HCT116 (cell line): ENCODE data around the gene CCM2. TPM values are rescaled to one million over a fixed set of nuclear protein-coding genes. Genes with fewer than 3 reads are reported as not detected.

Source experiments
- ATAC-seq: fragments of 200-7000 bp; cut with Tn5 transposase; 2 replicates; pipeline ENCODE4 v1.9.1; 2020; ENCODE audit warnings: mild to moderate bottlenecking, moderate library complexity
- BruUV-seq: library from RNA; stranded (reverse); fragments of 400-500 nt; replicated peaks from 2 replicates; lab custom pipeline; 2021; lab: Mats Ljungman, UMichigan
- CTCF ChIA-PET: fragments of 300-600 bp; sonication (Branson Sonifier 250); formaldehyde crosslinking; loops from one replicate; lab custom pipeline; 2021; ENCODE audit warnings: antibody characterized with exemption; lab: Charles Lee
- POLR2A ChIA-PET: fragments of 300-600, 350-600 bp; sonication (Branson Sonifier 250); formaldehyde crosslinking; loops from one replicate; lab custom pipeline; 2021; ENCODE audit warnings: antibody characterized with exemption; lab: Charles Lee
- RAD21 ChIA-PET, 2 experiments: fragments of 300-600 bp; sonication (Branson Sonifier 250); formaldehyde crosslinking; loops; one replicate each; lab custom pipeline; 2023; ENCODE audit warnings: low total read pairs in 2 of 2; ENCODE audit not compliant: uncharacterized antibody in 2 of 2, unreplicated experiment in 2 of 2, low non-redundant PET in 1 of 2; lab: Charles Lee
- DNase-seq: peaks from one replicate; pipeline ENCODE4 v3.0.0-alpha.2; 2010; ENCODE audit warnings: low read depth, low spot score
- H2AFZ ChIP-seq: fragments of 200-600 bp; shearing (Covaris generic), sonication (generic); 2 replicates; pipeline ENCODE4 v1.6.1; 2017; ENCODE audit warnings: low read depth, mixed run types, mixed read lengths, antibody characterized with exemption, low read length; ENCODE audit not compliant: poor library complexity, severe bottlenecking
- H3K27ac ChIP-seq: 2 replicates; pipeline ENCODE4 v1.5.1; 2012; ENCODE audit warnings: low read depth, low read length
- H3K27me3 ChIP-seq: fragments of 200-600 bp; sonication (generic); 2 replicates; pipeline ENCODE4 v1.6.1; 2016; ENCODE audit warnings: mixed run types, low read length, mixed read lengths; ENCODE audit not compliant: insufficient read depth
- H3K36me3 ChIP-seq, 2 experiments: fragments of 200-500 bp in 1 of 2; fragments of 200-600 bp in 1 of 2; sonication (Bioruptor generic) in 1 of 2; sonication (generic) in 1 of 2; 2 replicates each; pipeline versions ENCODE4 v1.5.1 to v1.6.1; 2014 to 2016; ENCODE audit warnings: low read length in 2 of 2, inconsistent platforms in 1 of 2, mixed read lengths in 1 of 2, mixed run types in 1 of 2; ENCODE audit not compliant: insufficient read depth in 2 of 2, control insufficient read depth in 1 of 2
- H3K4me1 ChIP-seq, 2 experiments: fragments of 200-600 bp in 1 of 2; sonication (generic) in 1 of 2; 2 replicates each; pipeline versions ENCODE4 v1.5.1 to v1.6.1; 2012 to 2017; ENCODE audit warnings: low read length in 2 of 2, inconsistent platforms in 1 of 2, mild to moderate bottlenecking in 1 of 2, mixed read lengths in 1 of 2, mixed run types in 1 of 2, moderate library complexity in 1 of 2; ENCODE audit not compliant: insufficient read depth in 2 of 2, control insufficient read depth in 1 of 2
- H3K4me2 ChIP-seq: fragments of 200-600 bp; sonication (generic); 2 replicates; pipeline ENCODE4 v1.6.1; 2017; ENCODE audit warnings: mixed run types, low read length, mixed read lengths
- H3K4me3 ChIP-seq, 2 experiments: fragments of 200-600 bp in 1 of 2; sonication (generic) in 1 of 2; replicated peaks in 1 of 2; 2 replicates each; pipeline ENCODE4 v1.5.1; 2011 to 2016; ENCODE audit warnings: low read length in 2 of 2, control low read depth in 1 of 2, low read depth in 1 of 2, mild to moderate bottlenecking in 1 of 2, mixed read lengths in 1 of 2, mixed run types in 1 of 2
- H3K79me2 ChIP-seq: fragments of 200-600 bp; sonication (generic); 2 replicates; pipeline ENCODE4 v1.6.1; 2017; ENCODE audit warnings: mild to moderate bottlenecking, mixed run types, low read length, moderate library complexity, mixed read lengths; ENCODE audit not compliant: insufficient read depth
- H3K9ac ChIP-seq: fragments of 200-600 bp; sonication (generic); 2 replicates; pipeline ENCODE4 v1.6.1; 2016; ENCODE audit warnings: low read length, mixed read lengths
- H3K9me2 ChIP-seq: fragments of 200-600 bp; sonication (generic), shearing (Covaris generic); 2 replicates; pipeline ENCODE4 v1.6.1; 2017; ENCODE audit warnings: mixed run types, mild to moderate bottlenecking, moderate library complexity; ENCODE audit not compliant: insufficient read depth
- H3K9me3 ChIP-seq, 2 experiments: fragments of 200-500 bp in 1 of 2; fragments of 200-600 bp in 1 of 2; sonication (Bioruptor generic) in 1 of 2; sonication (generic) in 1 of 2; 2 replicates each; pipeline ENCODE4 v1.6.1; 2014 to 2017; ENCODE audit warnings: low read length in 2 of 2, mixed read lengths in 2 of 2, inconsistent platforms in 1 of 2, low read depth in 1 of 2, mild to moderate bottlenecking in 1 of 2, mixed run types in 1 of 2, moderate library complexity in 1 of 2; ENCODE audit not compliant: control insufficient read depth in 1 of 2, insufficient read depth in 1 of 2
- H4K20me1 ChIP-seq: fragments of 200-600 bp; sonication (generic), shearing (Covaris generic); 2 replicates; pipeline ENCODE4 v1.6.1; 2017; ENCODE audit warnings: mixed run types, mild to moderate bottlenecking, moderate library complexity; ENCODE audit not compliant: insufficient read depth
- ELF1 ChIP-seq: IDR thresholded peaks from 2 replicates; pipeline ENCODE4 v1.6.1; 2012; ENCODE audit warnings: low read depth, borderline replicate concordance
- RAD21 ChIP-seq: IDR thresholded peaks from 2 replicates; pipeline ENCODE4 v1.6.1; 2012; ENCODE audit warnings: low read depth, mild to moderate bottlenecking
- SRF ChIP-seq: IDR thresholded peaks from 2 replicates; pipeline ENCODE4 v1.6.1; 2012; ENCODE audit warnings: low read depth
- TCF7L2 ChIP-seq: IDR thresholded peaks from 2 replicates; pipeline ENCODE4 v1.7.0; 2011; ENCODE audit warnings: borderline replicate concordance, inconsistent platforms; ENCODE audit not compliant: insufficient read depth, insufficient read length; ENCODE audit errors: extremely low read depth
- YY1 ChIP-seq: IDR thresholded peaks from 2 replicates; pipeline ENCODE4 v1.6.1; 2011; ENCODE audit warnings: low read length, low read depth, moderate library complexity, mild to moderate bottlenecking; ENCODE audit not compliant: insufficient replicate concordance; ENCODE audit errors: extremely low read depth
- ZFX ChIP-seq: fragments of 450-650 bp; IDR thresholded peaks from 2 replicates; pipeline ENCODE4 v1.6.1; 2017
- ZNF274 ChIP-seq: fragments of 200-500 bp; sonication (Bioruptor generic); IDR thresholded peaks from 2 replicates; pipeline ENCODE4 v1.6.1; 2014; ENCODE audit warnings: mild to moderate bottlenecking, low read depth, low read length, inconsistent platforms
- intact Hi-C: fragments of 100-400 bp; cut with micrococcal nuclease; formaldehyde crosslinking; loops from 2 replicates; pipeline ENCODE4 v1.10.0; 2022
- total RNA-seq: library from RNA; stranded (reverse); gene quantifications from one replicate; pipeline ENCODE4 v1.2.1, GENCODE V29; 2021; ENCODE audit not compliant: unreplicated experiment
- TF ChIP-seq, protein P1 (sequence below), 3 experiments: fragments of 200-600 bp in 1 of 3; sonication (generic) in 1 of 3; IDR thresholded peaks in 2 of 3; conservative IDR thresholded peaks in 1 of 3; 2 replicates each; pipeline ENCODE4 v1.5.1; 2012 to 2017; ENCODE audit warnings: low read depth in 2 of 3, low read length in 2 of 3, antibody characterized with exemption in 1 of 3, borderline replicate concordance in 1 of 3, control low read depth in 1 of 3, mild to moderate bottlenecking in 1 of 3, mixed read lengths in 1 of 3, mixed run types in 1 of 3, moderate library complexity in 1 of 3; ENCODE audit not compliant: insufficient read depth in 1 of 3

The CCM2 gene
- total RNA-seq, 1 experiment from 2014 or later: 34.4 TPM

GRCh38 chr7:45082831-45083331 is 82.9 kb downstream of the CCM2 start:
- RAD21 ChIA-PET: no interaction called here
- Histone ChIP-seq H3K27ac (no peak overlapping the region; the same call in 1 of the 2 replicates), H3K4me1 (peaks cover 6% of the 10 kb centered on the region in 2 experiments; a peak in 3 of 4 replicates), H4K20me1 (no peaks in the 10 kb centered on the region), H3K27me3 (no peaks in the 10 kb centered on the region), H3K9me3 (no peaks in the 10 kb centered on the region), H3K9ac (0 out of 2 replicates have a peak overlapping the region, but pooled peaks have one; percentile 23), H3K4me3 (no peak overlapping the region), H2AFZ (no peak overlapping the region), H3K9me2 (no peaks in the 10 kb centered on the region), H3K79me2 (no peaks in the 10 kb centered on the region), H3K36me3 (no peaks in the 10 kb centered on the region), H3K4me2 (0 out of 2 replicates have a peak overlapping the region, but pooled peaks have one; percentile 18)
- CTCF ChIA-PET: no interaction called here
- intact Hi-C loops: no loop called here
- no TSS peak for BruUV-seq
- DNase-seq (no peak), ATAC-seq (peak; percentile 39)
- POLR2A ChIA-PET: no interaction called here
- no peak for TF ChIP-seq ELF1
- TF ChIP-seq YY1: no peak
- no peak for TF ChIP-seq TCF7L2
- no peak for TF ChIP-seq ZNF274
- TF ChIP-seq ZFX: 0 out of 2 replicates have a peak, but pooled peaks have one; percentile 20
- TF ChIP-seq RAD21: no peak
- TF ChIP-seq, protein P1, sequence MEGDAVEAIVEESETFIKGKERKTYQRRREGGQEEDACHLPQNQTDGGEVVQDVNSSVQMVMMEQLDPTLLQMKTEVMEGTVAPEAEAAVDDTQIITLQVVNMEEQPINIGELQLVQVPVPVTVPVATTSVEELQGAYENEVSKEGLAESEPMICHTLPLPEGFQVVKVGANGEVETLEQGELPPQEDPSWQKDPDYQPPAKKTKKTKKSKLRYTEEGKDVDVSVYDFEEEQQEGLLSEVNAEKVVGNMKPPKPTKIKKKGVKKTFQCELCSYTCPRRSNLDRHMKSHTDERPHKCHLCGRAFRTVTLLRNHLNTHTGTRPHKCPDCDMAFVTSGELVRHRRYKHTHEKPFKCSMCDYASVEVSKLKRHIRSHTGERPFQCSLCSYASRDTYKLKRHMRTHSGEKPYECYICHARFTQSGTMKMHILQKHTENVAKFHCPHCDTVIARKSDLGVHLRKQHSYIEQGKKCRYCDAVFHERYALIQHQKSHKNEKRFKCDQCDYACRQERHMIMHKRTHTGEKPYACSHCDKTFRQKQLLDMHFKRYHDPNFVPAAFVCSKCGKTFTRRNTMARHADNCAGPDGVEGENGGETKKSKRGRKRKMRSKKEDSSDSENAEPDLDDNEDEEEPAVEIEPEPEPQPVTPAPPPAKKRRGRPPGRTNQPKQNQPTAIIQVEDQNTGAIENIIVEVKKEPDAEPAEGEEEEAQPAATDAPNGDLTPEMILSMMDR (IDR thresholded peaks at IDR 0.05 in 2 of 3, conservative IDR thresholded peaks at IDR 0.05 in 1 of 3; ENCODE audit: borderline replicate concordance in 1 of 3, insufficient read depth in 1 of 3, low read depth in 2 of 3, low read length in 2 of 3): no peak
- no peak for TF ChIP-seq SRF
